ENCODE results near the gene MAMDC4.

The MAMDC4 gene

GRCh38 chr9:136806631-136807201, 45.4 kb upstream of the MAMDC4 start:
- Histone ChIP-seq H4K20me1 (ENCODE audit: insufficient read depth, low read length) (peaks cover 16% of the 10 kb centered on the region; the same call in 1 of the 2 replicates), H3K27me3 (ENCODE audit: insufficient read depth, low read length, poor library complexity) (no peaks in the 10 kb centered on the region), H3K4me3 (ENCODE audit: low read depth in 1 of 2, low read length in 2 of 2) (peak overlapping the region; percentile 22 to 84; a peak in 3 of 4 replicates), H3K79me2 (ENCODE audit: insufficient read depth, low read length) (peaks cover 46% of the 10 kb centered on the region), H2AFZ (ENCODE audit: low read depth, low read length) (no peak overlapping the region), H3K36me3 (ENCODE audit: insufficient read depth, low read length) (peaks cover 30% of the 10 kb centered on the region), H3K9me3 (ENCODE audit: insufficient read depth, low read length, severe bottlenecking) (no peaks in the 10 kb centered on the region), H3K27ac (ENCODE audit: low read length) (0 out of 2 replicates have a peak overlapping the region, but pooled peaks have one; percentile 0), H3K9ac (ENCODE audit: low read depth, low read length) (peak overlapping the region; percentile 71), H3K4me2 (ENCODE audit: insufficient read depth, low read length) (peak overlapping the region; percentile 95), H3K4me1 (ENCODE audit: insufficient read depth, low read length) (peaks cover 37% of the 10 kb centered on the region)
- no peak for TF ChIP-seq EZH2 (IDR thresholded peaks at IDR 0.05; ENCODE audit: borderline replicate concordance, low read depth, low read length, severe bottlenecking)
- ATAC-seq (ENCODE audit: insufficient read depth, low read depth) (no peak), DNase-seq (no peak)

GRCh38 chr9:136807281-136808074, 44.7 kb upstream of the MAMDC4 start, which contains the start of gene RABL6:
Gene RABL6 (plus strand): TSS chr9:136807948. CDS start chr9:136808197, 249 bp downstream.
- ATAC-seq (ENCODE audit: insufficient read depth, low read depth) (peak; percentile 79), DNase-seq (peak; percentile 81)
- H2AFZ ChIP-seq (ENCODE audit: low read depth, low read length) = peak within 1 kb of the TSS; percentile 82
- H3K9ac ChIP-seq (ENCODE audit: low read depth, low read length) = peak within 1 kb of the TSS; percentile 71
- H3K36me3 ChIP-seq (ENCODE audit: insufficient read depth, low read length) = peaks cover 30% of the 10 kb centered on the region
- H3K27me3 ChIP-seq (ENCODE audit: insufficient read depth, low read length, poor library complexity) = no peaks in the 10 kb centered on the region
- TF ChIP-seq EZH2 (IDR thresholded peaks at IDR 0.05; ENCODE audit: borderline replicate concordance, low read depth, low read length, severe bottlenecking) (no peak), CTCF (IDR thresholded peaks at IDR 0.05; ENCODE audit: borderline replicate concordance, extremely low read depth, low read length, poor library complexity, severe bottlenecking) (no peak)
- peak within 1 kb of the TSS; percentile 95 for H3K4me2 ChIP-seq (ENCODE audit: insufficient read depth, low read length)
- no peaks in the 10 kb centered on the region for H3K9me3 ChIP-seq (ENCODE audit: insufficient read depth, low read length, severe bottlenecking)
- peaks cover 53% of the 10 kb centered on the region for H3K79me2 ChIP-seq (ENCODE audit: insufficient read depth, low read length)
- peak within 1 kb of the TSS; percentile 81 for H3K27ac ChIP-seq (ENCODE audit: low read length)
- peaks cover 17% of the 10 kb centered on the region; the same call in 1 of the 2 replicates for H4K20me1 ChIP-seq (ENCODE audit: insufficient read depth, low read length)
- H3K4me3 ChIP-seq (ENCODE audit: low read depth in 1 of 2, low read length in 2 of 2) = peak within 1 kb of the TSS; percentile 83 to 84; a peak in 3 of 4 replicates
- peaks cover 37% of the 10 kb centered on the region for H3K4me1 ChIP-seq (ENCODE audit: insufficient read depth, low read length)

GRCh38 chr9:136808075-136808805, 43.9 kb upstream of the MAMDC4 start:
- H3K4me3 ChIP-seq (ENCODE audit: low read depth in 1 of 2, low read length in 2 of 2) = peak overlapping the region; percentile 83 to 84; a peak in 3 of 4 replicates

More at GRCh38 chr9:136808075-136808805, 43.9 kb upstream of the MAMDC4 start:
- Histone ChIP-seq H2AFZ (ENCODE audit: low read depth, low read length) (peak overlapping the region; percentile 77), H3K9ac (ENCODE audit: low read depth, low read length) (peak overlapping the region; percentile 71), H3K79me2 (ENCODE audit: insufficient read depth, low read length) (peaks cover 61% of the 10 kb centered on the region), H4K20me1 (ENCODE audit: insufficient read depth, low read length) (peaks cover 24% of the 10 kb centered on the region; the same call in 1 of the 2 replicates), H3K9me3 (ENCODE audit: insufficient read depth, low read length, severe bottlenecking) (no peaks in the 10 kb centered on the region), H3K36me3 (ENCODE audit: insufficient read depth, low read length) (peaks cover 38% of the 10 kb centered on the region), H3K4me2 (ENCODE audit: insufficient read depth, low read length) (peak overlapping the region; percentile 81), H3K27me3 (ENCODE audit: insufficient read depth, low read length, poor library complexity) (no peaks in the 10 kb centered on the region), H3K27ac (ENCODE audit: low read length) (peak overlapping the region; percentile 61), H3K4me1 (ENCODE audit: insufficient read depth, low read length) (peaks cover 37% of the 10 kb centered on the region)
- TF ChIP-seq CTCF (IDR thresholded peaks at IDR 0.05; ENCODE audit: borderline replicate concordance, extremely low read depth, low read length, poor library complexity, severe bottlenecking) (peak; percentile 11), EZH2 (IDR thresholded peaks at IDR 0.05; ENCODE audit: borderline replicate concordance, low read depth, low read length, severe bottlenecking) (no peak)
- ATAC-seq (ENCODE audit: insufficient read depth, low read depth) (peak; percentile 56), DNase-seq (peak; percentile 47)

All from DND-41 (cell line).